SKM-1 treated with dmso at 0.1 percent for 144 hours (cell line): Measurements from ENCODE around the gene PHF21B.

Source experiments
- DNase-seq: peaks from one replicate; lab custom pipeline; 2025; ENCODE audit not compliant: unreplicated experiment; lab: John Stamatoyannopoulos, UW

Gene PHF21B

GRCh38 chr22:44990810-44991209 is 19.0 kb downstream of the PHF21B start:
- DNase-seq, result no peak

- DNase-seq, result no peak
Observed at GRCh38 chr22:44990328-44990727, 19.5 kb downstream of the PHF21B start.

DNA sequence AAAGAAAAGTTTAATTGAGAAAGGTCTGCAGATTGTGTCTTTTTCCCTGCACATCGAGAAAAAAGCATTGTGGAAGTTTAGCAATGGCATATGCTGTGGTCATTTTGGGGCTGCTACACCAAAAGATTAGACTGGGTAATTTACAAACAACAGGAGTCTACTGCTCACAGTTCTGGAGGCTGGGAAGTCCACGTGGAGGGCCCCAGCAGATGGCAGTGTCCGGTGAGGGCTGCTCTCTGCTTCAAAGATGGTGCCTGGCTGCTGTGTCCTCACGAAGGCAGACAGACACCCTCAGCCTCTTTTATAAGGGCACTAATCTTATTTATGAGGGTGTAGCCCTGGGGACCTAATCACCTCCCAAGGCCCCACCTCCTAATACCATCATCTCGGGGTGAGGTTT is 21.1 kb downstream of the PHF21B start:
- no peak for DNase-seq

DNA sequence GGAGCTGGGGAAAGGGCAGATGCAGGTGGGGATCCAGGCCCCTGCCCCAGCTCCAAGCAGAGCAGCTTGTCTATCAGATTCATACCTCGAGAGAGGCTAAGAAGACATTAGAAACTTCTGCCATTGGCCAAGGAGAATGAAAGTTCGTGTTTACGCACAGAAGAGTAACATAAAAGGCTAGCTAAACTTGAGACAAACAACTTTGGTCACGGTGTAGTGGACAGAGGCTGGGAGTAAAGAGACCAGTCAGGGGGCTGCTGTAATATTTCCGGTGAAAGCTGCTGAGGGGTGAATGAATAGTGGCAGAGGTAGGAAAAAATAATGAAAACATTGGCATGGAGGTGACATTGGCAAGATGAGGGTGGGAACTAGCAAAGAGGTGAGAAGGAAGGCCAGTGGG is 22.9 kb downstream of the PHF21B start:
- DNase-seq, result no peak

DNA sequence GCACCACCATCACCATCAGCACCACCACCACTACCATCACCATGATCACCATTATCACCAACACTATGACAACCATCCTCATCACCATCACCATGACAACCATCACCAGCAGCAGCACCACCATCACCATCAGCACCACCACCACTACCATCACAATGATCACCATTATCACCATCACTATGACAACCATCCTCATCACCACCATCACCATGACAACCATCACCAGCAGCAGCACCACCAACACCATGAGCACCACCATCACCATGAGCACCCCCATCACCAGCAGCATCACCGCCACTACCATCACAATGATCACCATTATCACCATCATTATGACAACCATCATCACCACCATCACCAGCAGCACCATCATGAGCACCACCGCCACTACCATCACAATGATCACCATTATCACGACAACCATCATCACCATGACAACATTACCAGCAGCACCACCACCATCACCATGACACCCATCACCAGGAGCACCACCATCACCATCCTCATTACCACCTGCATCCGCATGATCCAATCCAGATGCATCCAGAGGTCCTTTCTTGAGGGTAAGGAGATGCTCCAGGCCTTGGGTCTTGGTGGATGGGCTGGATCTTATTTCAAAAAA is 23.8 kb downstream of the PHF21B start:
- no peak for DNase-seq

DNA sequence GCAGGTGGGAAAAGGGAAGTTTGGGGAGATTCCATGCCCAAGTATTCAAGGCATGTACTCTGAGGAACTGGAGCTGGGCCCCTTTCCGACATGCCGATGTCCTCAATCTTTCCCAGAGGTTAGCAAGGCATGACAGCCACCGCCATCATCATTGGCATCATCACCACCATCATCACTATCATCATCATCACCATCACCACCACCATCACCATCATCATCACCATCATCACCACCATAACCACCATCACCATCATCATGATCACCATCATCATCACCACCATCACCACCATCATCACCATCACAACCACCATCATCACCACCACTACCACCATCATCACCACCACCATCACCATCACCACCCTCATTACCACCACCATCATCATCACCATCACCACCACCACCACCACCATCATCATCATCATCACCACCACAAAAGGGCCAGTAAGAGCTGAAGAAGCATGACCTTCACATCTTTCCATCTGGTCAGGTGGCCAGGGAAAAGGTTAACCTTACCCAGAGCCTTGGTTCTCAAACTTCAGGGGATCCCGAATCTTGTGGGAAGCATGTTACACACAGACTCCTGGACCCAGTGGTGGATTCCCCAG is 25.8 kb downstream of the PHF21B start:
- DNase-seq, result no peak

DNA sequence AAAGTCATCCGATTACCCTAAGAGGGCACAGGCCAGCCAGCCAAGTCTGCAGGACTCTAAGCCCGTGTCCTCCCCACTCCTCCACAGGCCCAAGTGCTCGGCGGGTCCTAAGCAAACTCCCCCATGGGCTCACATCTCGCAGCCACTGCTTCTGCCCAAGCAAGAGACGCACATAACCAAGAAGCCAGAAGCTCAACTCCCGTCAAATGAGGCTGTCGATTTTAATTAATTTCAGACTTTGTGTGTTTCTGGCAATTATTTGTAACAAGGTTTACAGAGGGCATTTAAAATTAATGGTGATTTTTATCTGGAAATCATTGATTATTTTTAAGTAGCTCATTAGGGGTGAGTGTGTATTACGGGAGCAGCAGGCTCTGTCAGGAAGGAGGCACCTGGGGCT is 27.4 kb downstream of the PHF21B start:
- no peak for DNase-seq

DNA sequence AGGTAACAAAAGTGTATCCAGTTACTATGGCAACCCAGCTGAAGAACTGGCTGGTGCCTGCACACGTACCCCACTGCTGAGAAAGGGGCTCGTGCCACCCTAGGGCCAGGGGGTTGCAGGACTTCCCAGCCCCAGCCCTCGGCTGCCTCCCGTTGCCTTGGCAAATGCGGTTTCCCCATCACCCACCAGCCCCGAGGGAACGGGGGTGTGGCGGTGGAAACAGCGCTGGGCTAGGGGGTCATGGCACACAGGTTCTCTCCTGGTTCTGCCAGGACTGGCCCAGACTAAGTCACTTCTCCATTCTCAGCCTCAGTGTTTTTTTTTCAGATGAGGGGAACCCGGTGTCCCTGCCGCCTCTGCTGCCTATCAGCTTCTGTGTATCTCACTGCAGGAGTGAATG is 27.9 kb downstream of the PHF21B start:
- DNase-seq, result no peak

- DNase-seq, result no peak
Observed at GRCh38 chr22:44979154-44979553, 30.7 kb downstream of the PHF21B start.

- DNase-seq, result peak; percentile 45
Observed at GRCh38 chr22:44975427-44976262, 34.2 kb downstream of the PHF21B start.

DNA sequence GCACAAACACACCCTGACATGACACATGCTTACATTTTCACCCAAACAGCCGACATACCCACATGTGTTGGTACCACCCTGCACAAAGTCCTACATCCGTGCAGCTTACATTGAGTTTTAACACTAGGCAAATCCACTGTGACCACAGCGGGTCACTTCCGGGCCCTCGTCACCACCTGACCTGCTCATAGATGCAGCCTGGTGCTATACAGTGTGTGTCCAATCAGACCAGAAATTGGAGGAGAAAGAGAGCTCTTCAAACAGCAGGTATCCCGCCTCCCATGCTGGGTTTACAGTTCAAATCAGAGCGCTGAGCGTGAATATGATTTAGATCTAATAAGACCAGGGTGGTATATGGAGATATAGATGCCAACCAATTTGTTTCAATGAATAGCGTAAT is 35.4 kb downstream of the PHF21B start:
- DNase-seq, result no peak

GRCh38 chr22:44973829-44974228 is 36.0 kb downstream of the PHF21B start:
- no peak for DNase-seq

DNA sequence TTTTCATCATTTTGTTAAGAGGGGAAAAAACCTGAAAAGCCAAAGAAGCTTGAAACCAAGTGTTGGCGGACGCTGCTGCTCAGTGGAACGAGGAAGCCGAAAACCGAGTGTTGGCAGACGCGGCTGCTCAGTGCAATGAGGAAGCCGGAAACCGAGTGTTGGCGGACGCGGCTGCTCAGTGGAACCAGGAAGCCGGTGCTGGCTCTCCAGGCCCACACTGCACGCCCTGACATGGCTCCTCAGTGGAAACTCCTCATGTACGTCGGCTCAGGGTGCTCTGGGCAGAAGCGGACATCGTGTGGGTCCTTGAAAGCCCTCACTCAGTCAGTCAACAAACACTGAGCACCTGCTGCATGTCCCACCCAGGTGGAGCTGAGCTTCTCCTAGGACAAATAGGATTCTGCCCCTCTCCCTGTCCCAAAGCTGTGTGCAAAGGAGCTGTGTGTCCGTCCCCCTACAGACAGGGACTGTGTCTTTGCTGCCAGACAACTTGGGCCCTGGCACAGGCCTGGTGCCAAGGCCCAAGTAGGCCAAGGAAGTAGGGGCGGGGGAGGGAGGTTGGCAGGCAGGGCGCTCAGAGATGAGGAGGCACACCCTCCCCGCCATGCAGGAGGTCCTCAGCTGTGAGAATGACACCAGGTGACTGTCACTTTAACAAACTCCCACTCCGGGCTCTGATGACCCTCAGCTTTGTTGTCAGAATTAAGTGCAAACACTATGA is 37.3 kb downstream of the PHF21B start:
- DNase-seq, result no peak

DNA sequence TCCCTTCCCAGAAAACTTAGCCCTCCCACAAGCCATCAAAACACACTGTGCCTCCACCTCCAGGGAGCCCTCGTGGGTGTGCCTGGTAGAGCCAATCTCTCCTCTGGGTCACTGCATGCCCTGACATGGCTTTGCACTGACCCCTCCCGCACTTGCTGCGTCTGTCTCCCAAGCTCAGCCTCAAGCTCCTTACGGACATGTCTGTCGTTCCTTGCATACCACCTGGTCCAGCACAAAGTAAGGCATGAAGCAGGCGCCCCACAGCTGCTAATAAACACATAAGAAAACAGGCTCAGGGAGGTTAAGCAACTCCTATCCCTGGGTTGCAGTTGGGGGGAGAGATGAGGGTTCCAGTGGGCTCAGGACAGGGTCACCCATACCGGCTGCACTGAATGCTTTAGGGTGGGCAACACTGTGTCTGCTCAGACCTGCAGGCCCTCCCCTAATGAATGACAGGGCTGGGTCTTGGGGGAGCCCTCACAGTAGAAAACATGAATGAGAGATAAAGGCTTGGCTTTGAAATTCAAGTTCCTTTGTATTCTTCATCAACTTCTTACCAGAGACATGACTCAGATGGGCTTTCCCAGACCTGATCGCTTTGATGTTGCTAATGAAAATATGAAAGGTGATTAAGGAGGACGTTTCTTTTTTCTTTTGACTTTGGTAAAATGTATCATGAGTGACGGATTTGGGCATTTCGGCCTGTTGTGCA is 38.0 kb downstream of the PHF21B start:
- no peak for DNase-seq

DNA sequence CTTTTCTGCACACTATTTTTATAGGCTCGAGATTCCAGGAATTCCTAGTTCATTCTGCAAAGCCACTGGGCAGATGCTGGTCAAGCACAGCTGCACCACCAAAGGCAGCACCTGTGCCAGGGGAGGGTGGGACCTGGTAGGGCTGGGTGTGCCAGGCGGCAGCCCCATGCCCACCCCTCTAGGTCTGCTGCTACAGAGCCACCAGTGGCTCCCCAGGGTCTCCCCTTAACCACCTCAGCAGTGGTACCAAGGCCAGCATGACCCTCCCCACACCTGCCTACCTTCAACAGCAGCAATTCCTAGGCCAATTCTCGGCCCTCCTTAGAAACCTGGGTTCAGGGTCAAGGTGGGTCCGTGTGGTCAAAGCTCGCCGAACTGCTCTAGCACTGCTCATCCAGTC is 39.5 kb downstream of the PHF21B start:
- no peak for DNase-seq

DNA sequence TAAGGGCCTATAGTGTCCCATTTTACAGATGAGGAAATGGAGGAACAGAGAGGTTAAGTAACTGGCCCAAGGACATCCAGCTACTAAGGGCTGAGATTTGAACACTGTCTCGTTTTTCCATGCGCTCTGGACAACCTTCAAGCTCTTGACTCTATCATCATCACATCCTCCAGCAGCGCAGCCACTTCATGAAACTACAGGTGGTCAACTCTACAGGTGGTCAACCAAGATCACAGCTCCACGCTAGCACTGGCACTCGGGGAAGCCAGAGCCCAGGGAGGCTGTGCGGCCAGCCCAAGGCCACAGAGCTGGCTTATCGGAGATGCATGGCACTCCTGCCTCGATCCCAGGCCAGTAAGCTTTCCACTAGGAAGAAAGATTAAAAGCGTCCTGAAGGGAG is 40.0 kb downstream of the PHF21B start:
- no peak for DNase-seq

DNA sequence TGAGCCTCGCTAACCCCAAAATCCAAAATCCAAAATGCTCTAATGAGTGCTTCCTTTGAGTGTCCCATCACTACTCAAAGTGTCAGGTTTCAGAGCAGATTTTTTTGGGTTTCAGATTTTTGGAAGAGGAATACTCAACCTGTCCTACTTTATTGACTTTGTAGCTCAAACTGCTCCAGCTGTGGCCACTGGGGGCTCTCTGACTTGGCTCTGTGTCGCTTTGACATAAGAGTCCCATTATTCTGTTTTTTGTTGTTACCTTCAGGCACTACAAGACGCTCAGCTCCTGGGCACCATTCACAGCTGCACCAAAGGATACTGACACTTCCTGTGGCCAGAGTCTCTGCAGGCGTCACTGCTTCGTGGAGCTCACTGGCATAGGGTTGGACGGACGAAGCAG is 41.1 kb downstream of the PHF21B start:
- no peak for DNase-seq

GRCh38 chr22:44965171-44965570 is 44.6 kb downstream of the PHF21B start:
- DNase-seq, result no peak

GRCh38 chr22:44964722-44965078 is 45.1 kb downstream of the PHF21B start:
- DNase-seq, result no peak

GRCh38 chr22:44963832-44964721 is 45.7 kb downstream of the PHF21B start:
- DNase-seq, result no peak
